HEK293 (cell line): ENCODE data around the gene FADS6.

Source experiments
- CTCF ChIP-seq: fragments of 450-650 bp; formaldehyde crosslinking; IDR thresholded peaks from 2 replicates; pipeline ENCODE4 v1.5.1; 2016; ENCODE audit warnings: missing biosample characterization, missing genetic modification characterization
- SP7 ChIP-seq: fragments of 450-650 bp; formaldehyde crosslinking; IDR thresholded peaks from 2 replicates; pipeline ENCODE4 v1.5.1; 2016; ENCODE audit warnings: missing biosample characterization, missing genetic modification characterization
- ZNF274 ChIP-seq, 2 experiments: fragments of 200-500 bp in 1 of 2; fragments of 450-650 bp in 1 of 2; sonication (Bioruptor generic) in 1 of 2; formaldehyde crosslinking in 1 of 2; IDR thresholded peaks; 2 replicates each; pipeline versions ENCODE4 v1.5.1 to v1.6.1; 2014 to 2016; ENCODE audit warnings: borderline replicate concordance in 1 of 2, inconsistent platforms in 1 of 2, low read length in 1 of 2, missing biosample characterization in 1 of 2, missing genetic modification characterization in 1 of 2
- ZNF626 ChIP-seq: fragments of 450-650 bp; sonication (Bioruptor Pico); formaldehyde crosslinking; IDR thresholded peaks from 2 replicates; pipeline ENCODE4 v1.5.1; 2018; ENCODE audit warnings: missing biosample characterization, missing genetic modification characterization, inconsistent platforms

GRCh38 chr17:74903671-74904070 lies 10.2 kb upstream of the FADS6 start:
- TF ChIP-seq ZNF626 (no peak), SP7 (tag by site-specific recombination) (no peak), ZNF274 (IDR thresholded peaks at IDR 0.05; ENCODE audit: low read length) (no peak), ZNF274 (tag by site-specific recombination; IDR thresholded peaks at IDR 0.05; ENCODE audit: borderline replicate concordance) (no peak), CTCF (tag by site-specific recombination) (no peak)
